Stomach (tissue), 4 donors: ENCODE results near the gene RCAN2.

ENCODE experiments used
- CTCF ChIP-seq, 7 experiments: fragments of 450-650 bp in 4 of 7; fragments of 200-600 bp in 3 of 7; sonication (generic) in 3 of 7; IDR thresholded peaks; one replicate each; pipeline ENCODE4 v1.5.1; 2016 to 2019; ENCODE audit warnings: antibody characterized with exemption in 7 of 7, control low read depth in 2 of 7, mild to moderate bottlenecking in 1 of 7
- POLR2A ChIP-seq, 4 donors: fragments of 450-650 bp; IDR thresholded peaks; one replicate each; pipeline ENCODE4 v1.6.1; 2016; ENCODE audit warnings: antibody characterized with exemption in 4 of 4, control low read depth in 2 of 4, mild to moderate bottlenecking in 1 of 4, moderate library complexity in 1 of 4

GRCh38 chr6:46517202-46517601 lies 26.0 kb upstream of the RCAN2 start:
- TF ChIP-seq POLR2A (IDR thresholded peaks at IDR 0.05) (no peak), CTCF (IDR thresholded peaks at IDR 0.05) (no peak)
